Spleen (tissue), 11 donors: ENCODE measurements around the gene OGFOD3. TPM values are rescaled to one million over a fixed set of nuclear protein-coding genes. Genes with fewer than 3 reads are reported as not detected.

ENCODE experiments used
- DNase-seq: peaks from one replicate; pipeline ENCODE4 v3.0.0-alpha.2; 2020
- H3K27ac ChIP-seq, 8 donors: fragments of 200-600 bp; sonication (generic) in 7 of 8; 1 replicate in 4 of 8; 2 replicates in 4 of 8; pipeline versions ENCODE4 v1.5.0 to v1.8.0; 2016 to 2021; ENCODE audit warnings: inconsistent platforms in 4 of 8, mild to moderate bottlenecking in 4 of 8, moderate library complexity in 1 of 8
- H3K27me3 ChIP-seq, 7 donors: fragments of 200-600 bp; sonication (generic) in 6 of 7; replicated peaks in 1 of 7; 1 replicate in 4 of 7; 2 replicates in 3 of 7; pipeline versions ENCODE4 v1.5.0 to v1.8.0; 2016 to 2021; ENCODE audit warnings: inconsistent platforms in 3 of 7, mild to moderate bottlenecking in 1 of 7
- H3K36me3 ChIP-seq, 6 donors: fragments of 200-600 bp; sonication (generic) in 5 of 6; 1 replicate in 4 of 6; 2 replicates in 2 of 6; pipeline versions ENCODE4 v1.5.0 to v1.8.0; 2016 to 2021; ENCODE audit warnings: inconsistent platforms in 2 of 6
- H3K4me1 ChIP-seq, 6 donors: fragments of 200-600 bp; sonication (generic) in 5 of 6; 1 replicate in 3 of 6; 2 replicates in 3 of 6; pipeline versions ENCODE4 v1.5.0 to v1.8.0; 2016 to 2021; ENCODE audit warnings: inconsistent platforms in 3 of 6
- H3K4me3 ChIP-seq, 8 donors: fragments of 200-600 bp; sonication (generic) in 7 of 8; 1 replicate in 4 of 8; 2 replicates in 4 of 8; pipeline versions ENCODE4 v1.5.0 to v1.8.0; 2016 to 2021; ENCODE audit warnings: inconsistent platforms in 4 of 8, mild to moderate bottlenecking in 4 of 8, moderate library complexity in 2 of 8
- H3K9me3 ChIP-seq, 8 donors: fragments of 200-600 bp; sonication (generic) in 7 of 8; 1 replicate in 4 of 8; 2 replicates in 4 of 8; pipeline versions ENCODE4 v1.5.0 to v1.8.0; 2016 to 2021; ENCODE audit warnings: inconsistent platforms in 4 of 8
- CTCF ChIP-seq, 11 experiments: fragments of 200-600 bp in 7 of 11; fragments of 450-650 bp in 4 of 11; sonication (generic) in 4 of 11; IDR thresholded peaks in 8 of 11; conservative IDR thresholded peaks in 3 of 11; 1 replicate in 7 of 11; 2 replicates in 4 of 11; pipeline versions ENCODE4 v1.4.0 to v1.8.0; 2016 to 2021; ENCODE audit warnings: antibody characterized with exemption in 11 of 11, inconsistent platforms in 4 of 11, mild to moderate bottlenecking in 1 of 11
- POLR2A ChIP-seq, 3 donors: fragments of 450-650 bp; IDR thresholded peaks; one replicate each; pipeline ENCODE4 v1.5.1; 2017; ENCODE audit warnings: antibody characterized with exemption in 3 of 3, mild to moderate bottlenecking in 1 of 3
- POLR2AphosphoS5 ChIP-seq, 3 donors: sonication (generic); formaldehyde crosslinking; IDR thresholded peaks; one replicate each; pipeline ENCODE4 v1.5.1; 2017; ENCODE audit warnings: antibody characterized with exemption in 3 of 3
- WGBS, 5 donors: extraction: QIAGEN DNeasy Blood & Tissue Kit in 3 of 5; methylation state at CpG; one replicate each; pipeline versions ENCODE4 v1.1.5 to v1.1.7; 2013 to 2018; 5-methylcytosine and 5-hydroxymethylcytosine counted together
- intact Hi-C: fragments of 100-400 bp; cut with DNase I; formaldehyde crosslinking; loops from one replicate; pipeline ENCODE4 v1.15.0; 2023; ENCODE audit warnings: low total_unique reads
- polyA plus RNA-seq, 3 donors: library from polyadenylated mRNA; stranded (reverse); fragments of 200-250 nt; gene quantifications; one replicate each; pipeline ENCODE4 v1.2.1, GENCODE V29; 2013
- total RNA-seq, 7 donors: library from RNA; depleted of rRNA in 3 of 7; stranded (reverse); fragments of >200 nt in 3 of 7; fragmentation: NEBNext Ultra II Directional in 4 of 7; extraction: Animal tissue kit (Norgen Biotek cat#: 25700) in 4 of 7; gene quantifications; one replicate each; pipeline versions ENCODE4 v1.1.0 to v1.2.1, GENCODE V29; 2016 to 2021
- donor health status: healthy with polysubstance abuse.
- donor health status: DM: no; HTN: no; CAD: no; lungs with moderate emphysema.
- donor health status: DM: no; HTN: no; CAD: no.
- donor health status: Bipolar disorder and iron deficiency.
- donor health status: healthy.
- donor health status: DM: no; HTN: no; CAD: no.
- donor health status: DM: yes; HTN: yes; CAD: no.

Gene OGFOD3
- total and polyA plus RNA-seq, 10 donors = 10.3 to 28.1 (median 21.8) TPM

GRCh38 chr17:82397449-82398335 lies 20.7 kb downstream of the OGFOD3 start:
- Histone ChIP-seq H3K36me3 (peaks cover 0 to 74% (median 14%) of the 10 kb centered on the region in 6 donors), H3K4me1 (peaks cover 6 to 32% (median 23%) of the 10 kb centered on the region in 6 donors), H3K27ac (no peak overlapping the region), H3K4me3 (no peak overlapping the region), H3K27me3 (no peaks in the 10 kb centered on the region), H3K9me3 (no peaks in the 10 kb centered on the region)
- no peak for TF ChIP-seq POLR2AphosphoS5 (IDR thresholded peaks at IDR 0.05)
- no peak for TF ChIP-seq CTCF (IDR thresholded peaks at IDR 0.05 in 8 of 11, conservative IDR thresholded peaks at IDR 0.05 in 3 of 11)
- no peak for TF ChIP-seq POLR2A (IDR thresholded peaks at IDR 0.05)
- DNase-seq = no peak
- intact Hi-C loops = no loop called here
- WGBS, 5 donors = 87 to 95% (median 92%) methylated on average over 29 to 38 of the region's 38 CpGs

- DNase-seq = no peak
- Histone ChIP-seq H3K36me3 (peaks cover 0 to 74% (median 21%) of the 10 kb centered on the region in 6 donors), H3K27me3 (no peaks in the 10 kb centered on the region), H3K4me3 (no peak overlapping the region), H3K9me3 (no peaks in the 10 kb centered on the region), H3K4me1 (peaks cover 6 to 30% (median 23%) of the 10 kb centered on the region in 6 donors), H3K27ac (no peak overlapping the region)
- intact Hi-C loops = no loop called here
- 70 to 85% (median 82%) methylated on average over 14 to 19 of the region's 19 CpGs for whole genome bisulfite sequencing, 5 donors
- TF ChIP-seq POLR2A (IDR thresholded peaks at IDR 0.05) (no peak), CTCF (IDR thresholded peaks at IDR 0.05 in 8 of 11, conservative IDR thresholded peaks at IDR 0.05 in 3 of 11) (no peak), POLR2AphosphoS5 (IDR thresholded peaks at IDR 0.05) (no peak)
These were observed 21.6 kb downstream of the OGFOD3 start for GRCh38 chr17:82396601-82397435.

GRCh38 chr17:82394278-82394677 lies 24.1 kb downstream of the OGFOD3 start:
- no peak overlapping the region for H3K4me3 ChIP-seq
- no peaks in the 10 kb centered on the region for H3K9me3 ChIP-seq
- DNase-seq = no peak
- peaks cover 0 to 68% (median 24%) of the 10 kb centered on the region in 6 donors for H3K36me3 ChIP-seq
- no peaks in the 10 kb centered on the region for H3K27me3 ChIP-seq
- intact Hi-C loops = no loop called here
- 85 to 96% (median 95%) methylated on average over 11 to 12 of the region's 12 CpGs for WGBS, 5 donors
- H3K4me1 ChIP-seq = peaks cover 0 to 5% (median 2%) of the 10 kb centered on the region in 6 donors
- no peak overlapping the region for H3K27ac ChIP-seq
- TF ChIP-seq POLR2AphosphoS5 (IDR thresholded peaks at IDR 0.05) (no peak), CTCF (IDR thresholded peaks at IDR 0.05 in 8 of 11, conservative IDR thresholded peaks at IDR 0.05 in 3 of 11) (no peak), POLR2A (IDR thresholded peaks at IDR 0.05) (no peak)
